Measurements from ENCODE around the gene PDE7B.
"Not testable (repeated sequence)": the region's sequence is repeated elsewhere in the genome, so short reads cannot be mapped to it uniquely, and the experiment has no call there.

The PDE7B gene

DNA sequence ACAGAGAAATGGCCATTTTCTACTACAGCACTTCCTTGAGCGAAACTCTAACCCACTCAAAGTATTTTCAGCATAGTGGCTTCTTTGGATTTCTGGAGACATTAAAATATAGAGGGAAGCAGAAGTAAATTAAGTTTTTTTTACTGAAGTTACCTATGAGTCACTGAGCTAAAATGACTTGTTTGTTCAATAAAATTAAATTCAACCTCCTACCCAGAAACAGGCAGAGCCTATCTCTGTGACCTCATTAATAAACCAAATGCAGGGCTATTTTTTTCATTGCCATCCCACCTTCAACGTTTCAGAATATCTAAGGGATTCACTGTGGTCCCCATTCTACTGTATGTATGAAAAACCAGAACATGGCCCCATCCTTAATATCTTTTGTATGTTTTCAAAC is 265.6 kb downstream of the PDE7B start:
- no peak for DNase-seq

DNA sequence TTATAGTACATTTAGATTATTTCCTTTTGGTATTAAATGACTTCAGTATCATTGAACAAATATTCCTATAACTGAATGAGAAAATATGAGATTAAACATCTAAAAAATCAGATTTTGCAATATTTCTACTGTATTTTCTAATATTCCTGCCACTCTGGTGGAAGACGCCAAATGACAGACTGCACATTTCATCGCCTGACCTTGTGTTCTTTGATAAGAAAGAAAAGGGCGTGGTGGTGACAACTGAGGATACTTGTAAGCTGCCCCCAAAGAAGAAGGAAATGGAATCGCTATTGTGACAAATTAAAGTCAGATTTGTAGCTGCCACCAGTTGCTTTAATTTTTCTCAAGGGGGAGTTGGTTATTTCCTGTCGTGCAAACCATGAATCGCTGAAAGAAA is 267.3 kb downstream of the PDE7B start:
- no peak for DNase-seq

DNA sequence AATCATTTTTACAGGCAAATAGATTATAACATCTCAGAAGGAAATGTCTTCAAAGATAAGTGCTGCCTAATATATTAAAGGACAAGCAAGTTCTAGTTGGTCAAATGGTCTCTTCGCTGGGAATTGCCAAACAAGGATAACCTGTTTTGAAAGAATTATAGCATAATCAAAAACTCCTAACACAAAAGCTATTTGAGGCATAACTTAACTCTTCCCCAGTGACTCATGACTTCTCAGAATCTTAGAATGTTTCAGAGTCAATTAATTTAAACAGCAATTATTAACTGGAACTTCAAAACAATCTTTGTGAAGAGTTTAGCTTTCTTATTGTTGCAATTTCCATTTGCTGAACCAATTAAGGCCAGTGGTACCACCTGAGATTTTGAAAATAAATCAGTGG is 272.0 kb downstream of the PDE7B start:
- DNase-seq: no peak

- DNase-seq: no peak
Observed at GRCh38 chr6:136125585-136125984, 274.1 kb downstream of the PDE7B start.

DNA sequence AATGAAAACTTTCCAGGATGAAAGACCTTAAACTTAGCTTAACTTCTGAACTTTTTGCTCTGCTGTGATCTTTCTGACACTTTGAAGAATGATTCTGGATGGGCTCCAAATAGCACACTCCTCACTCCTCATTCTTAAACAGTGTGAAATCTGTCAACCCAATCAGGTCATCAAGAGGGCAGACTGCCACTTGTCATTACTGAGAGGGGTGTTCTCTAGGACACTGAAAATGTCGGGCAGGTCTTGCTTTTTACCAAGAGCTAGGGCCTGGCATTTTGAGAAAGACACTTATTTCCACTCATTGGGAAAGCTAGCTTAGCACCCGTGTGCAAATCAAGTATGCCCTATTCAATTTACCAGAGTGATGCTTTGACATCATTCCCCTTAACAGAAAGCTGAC is 276.4 kb downstream of the PDE7B start:
- DNase-seq: no peak

- no peak for DNase-seq
Observed at GRCh38 chr6:136129365-136129764, 277.9 kb downstream of the PDE7B start.

GRCh38 chr6:136134268-136134667 is 282.8 kb downstream of the PDE7B start:
- DNase-seq: no peak

- no peak for DNase-seq
Observed at GRCh38 chr6:136134751-136135150, 283.2 kb downstream of the PDE7B start.

- DNase-seq: no peak
Observed at GRCh38 chr6:136136274-136136673, 284.8 kb downstream of the PDE7B start.

DNA sequence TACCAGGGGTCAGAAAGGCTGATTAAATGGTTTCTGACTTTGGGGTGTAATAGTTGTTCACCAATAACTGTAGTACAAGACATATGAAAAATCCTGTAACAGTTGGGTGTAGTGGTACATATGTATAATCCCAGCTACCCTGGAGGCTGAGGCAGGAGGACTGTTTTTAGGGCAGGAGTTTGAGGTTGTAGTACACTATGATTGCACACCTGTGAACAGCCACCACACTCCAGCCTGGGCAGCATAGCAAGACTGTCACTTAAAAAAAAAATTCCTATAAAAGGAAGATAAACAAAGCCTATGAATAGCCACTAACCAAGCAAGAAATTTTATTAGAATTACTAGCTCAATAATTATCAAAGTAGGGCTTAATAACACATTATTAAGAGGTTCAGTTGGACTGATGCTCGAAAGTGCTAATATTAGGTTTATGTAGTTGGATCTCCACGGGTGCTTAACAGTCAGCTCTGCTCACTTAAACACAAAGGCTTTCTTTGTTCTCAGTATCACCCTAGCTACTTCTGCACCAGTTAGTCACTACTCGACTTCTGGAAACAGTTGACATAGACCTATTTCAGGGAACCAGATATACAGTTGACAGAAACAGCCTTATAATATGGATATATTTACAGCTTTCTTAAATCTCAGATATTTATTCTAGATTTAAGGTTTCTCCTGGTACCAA is 285.6 kb downstream of the PDE7B start:
- DNase-seq: no peak

DNA sequence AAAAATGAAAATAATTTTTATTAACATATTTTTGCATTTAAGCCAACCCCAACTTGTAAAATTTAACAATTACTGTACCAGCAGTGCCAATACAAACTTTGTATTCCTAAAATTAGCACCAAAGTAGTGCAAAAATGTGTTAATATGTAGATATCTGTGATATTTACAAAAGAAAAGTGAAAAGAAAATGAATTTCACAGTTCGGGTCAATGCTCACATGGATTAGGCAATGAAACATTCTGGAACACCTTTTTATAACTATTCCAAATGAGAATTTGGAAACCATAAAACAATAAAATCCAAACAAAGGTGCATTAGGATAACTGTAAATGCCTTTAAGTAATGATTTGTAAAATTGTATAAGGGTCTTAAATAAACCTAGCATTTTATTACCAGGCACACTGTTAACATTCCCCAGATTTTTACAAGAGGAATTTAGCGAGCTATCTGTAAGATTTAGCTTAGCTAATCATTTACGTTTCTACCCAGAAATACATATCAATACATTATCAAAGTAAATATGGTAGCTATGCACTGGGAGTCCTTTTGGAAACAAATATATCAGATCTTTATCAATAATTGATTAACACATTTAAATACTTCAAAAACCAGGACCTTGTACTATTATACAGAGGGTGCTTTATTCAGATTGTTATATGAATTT is 286.4 kb downstream of the PDE7B start:
- no peak for DNase-seq

DNA sequence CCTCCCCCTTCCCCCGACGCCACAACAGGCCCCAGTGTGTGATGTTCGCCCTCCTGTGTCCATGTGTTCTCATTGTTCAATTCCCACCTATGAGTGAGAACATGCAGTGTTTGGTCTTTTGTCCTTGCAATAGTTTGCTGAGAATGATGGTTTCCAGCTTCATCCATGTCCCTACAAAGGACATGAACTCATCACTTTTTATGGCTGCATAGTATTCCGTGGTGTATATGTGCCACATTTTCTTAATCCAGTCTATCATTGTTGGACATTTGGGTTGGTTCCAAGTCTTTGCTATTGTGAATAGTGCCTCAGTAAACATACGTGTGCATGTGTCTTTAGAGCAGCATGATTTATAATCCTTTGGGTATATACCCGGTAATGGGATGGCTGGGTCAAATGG is 287.6 kb downstream of the PDE7B start:
- not testable (repeated sequence) for DNase-seq

GRCh38 chr6:136144251-136145023 is 292.9 kb downstream of the PDE7B start:
- no peak for DNase-seq

GRCh38 chr6:136146130-136146529 is 294.6 kb downstream of the PDE7B start:
- DNase-seq: no peak

DNA sequence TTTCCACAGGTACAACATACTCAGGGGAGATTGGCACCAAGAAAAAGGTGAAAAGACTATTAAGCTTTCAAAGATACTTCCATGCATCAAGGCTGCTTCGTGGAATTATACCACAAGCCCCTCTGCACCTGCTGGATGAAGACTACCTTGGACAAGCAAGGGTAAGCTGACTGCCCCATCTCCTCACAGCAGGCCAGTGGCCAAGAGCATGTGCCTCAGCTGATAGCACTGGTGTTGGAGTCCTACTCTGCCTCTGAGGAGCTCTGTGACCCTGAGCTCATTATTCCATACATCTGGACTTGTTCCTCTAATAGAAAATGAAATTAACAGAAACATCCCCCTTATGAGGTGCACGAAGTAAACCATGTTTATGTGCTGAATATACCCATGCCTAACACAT is 295.8 kb downstream of the PDE7B start:
- DNase-seq: no peak

- DNase-seq: no peak
Observed at GRCh38 chr6:136148051-136148450, 296.6 kb downstream of the PDE7B start.

DNA sequence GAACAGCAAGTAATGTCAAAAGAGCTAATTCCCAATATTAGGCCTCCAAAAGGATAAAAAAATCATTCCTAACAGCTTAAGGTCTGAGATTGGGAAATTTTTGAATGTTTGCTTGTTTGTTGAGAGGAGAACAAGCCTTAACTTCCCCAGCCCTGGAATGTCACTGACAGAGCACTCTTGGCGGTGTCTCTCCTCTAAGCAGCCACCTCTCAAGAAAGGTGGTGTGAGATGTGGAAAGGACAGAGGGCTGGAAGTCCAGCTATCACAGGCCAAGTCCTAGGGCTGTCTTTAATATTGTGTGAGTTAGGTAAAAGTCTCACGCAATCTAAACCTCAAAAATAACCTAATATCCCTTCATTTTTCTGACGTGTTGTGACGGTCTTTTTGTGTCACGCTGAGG is 297.0 kb downstream of the PDE7B start:
- DNase-seq: no peak

- DNase-seq: no peak
Observed at GRCh38 chr6:136149311-136149710, 297.8 kb downstream of the PDE7B start.

GRCh38 chr6:136150961-136151360 is 299.5 kb downstream of the PDE7B start:
- no peak for DNase-seq

DNA sequence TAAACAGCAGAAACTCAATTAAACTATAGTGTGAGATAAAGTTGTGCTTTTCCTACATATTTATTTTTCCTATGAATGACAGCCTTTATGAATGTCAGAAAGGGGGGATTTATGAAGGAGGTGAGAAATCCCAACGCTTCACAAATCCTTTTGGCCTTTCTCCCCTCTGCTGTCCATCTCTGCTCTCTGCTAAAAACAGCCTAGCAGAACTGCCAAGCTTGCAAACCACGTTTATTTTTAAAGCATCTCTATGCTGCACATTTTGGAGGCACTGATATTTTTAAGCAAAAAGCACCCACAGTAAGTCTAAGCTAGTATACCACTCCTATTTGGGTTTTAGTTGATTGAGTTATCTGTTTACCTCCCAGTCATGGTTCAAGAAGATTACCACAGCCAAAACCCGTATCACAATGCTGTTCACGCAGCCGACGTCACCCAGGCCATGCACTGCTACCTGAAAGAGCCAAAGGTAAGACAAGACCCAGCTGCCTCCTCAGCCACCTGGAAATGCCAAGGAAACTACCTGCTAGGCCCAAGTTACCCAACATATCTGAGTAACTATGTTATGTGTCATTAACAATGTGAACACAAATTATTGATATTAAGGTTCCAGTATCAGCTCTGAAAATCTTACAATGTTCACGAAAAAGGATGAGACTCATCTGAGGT is 302.3 kb downstream of the PDE7B start:
- no peak for DNase-seq

DNA sequence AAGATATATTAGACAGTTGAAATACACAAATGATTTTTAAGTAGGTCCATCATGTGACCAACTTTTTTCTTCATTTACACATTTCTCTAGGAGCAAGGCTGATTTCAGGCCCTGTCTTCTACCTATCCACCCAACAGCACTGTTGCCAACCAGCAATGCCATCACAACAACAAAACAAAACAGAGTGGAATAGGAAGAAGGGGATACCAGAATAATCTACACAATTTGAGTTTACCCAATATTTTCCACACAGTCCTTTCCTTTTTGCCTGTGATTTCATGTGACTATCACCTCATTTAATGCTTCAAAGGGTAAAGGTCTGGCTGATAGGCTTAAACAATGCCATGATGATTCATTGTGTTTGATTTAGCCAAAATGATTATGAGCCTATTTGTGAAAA is 303.7 kb downstream of the PDE7B start:
- no peak for DNase-seq

GRCh38 chr6:136157743-136158142 is 306.2 kb downstream of the PDE7B start:
- DNase-seq: no peak

DNA sequence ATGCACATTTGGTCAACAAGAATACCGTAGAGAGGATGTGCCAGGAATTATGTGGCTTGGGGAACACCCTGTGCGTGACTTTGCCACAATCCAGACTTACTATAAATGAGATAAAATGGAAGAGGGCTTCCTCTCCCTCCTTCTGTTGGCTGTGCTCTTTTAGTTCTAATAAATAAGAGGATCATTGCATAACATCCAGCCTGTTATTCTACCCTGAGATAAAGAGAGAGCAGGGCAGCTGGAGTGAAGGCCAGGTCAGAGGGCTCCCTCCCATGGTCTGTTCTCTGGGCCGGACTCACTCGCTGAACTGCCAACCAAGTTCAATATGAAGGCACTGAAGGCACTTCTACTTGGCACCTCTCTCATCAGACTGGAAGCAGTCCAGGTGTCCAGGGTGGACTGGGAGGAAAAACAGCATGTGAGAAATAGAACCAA is 306.9 kb downstream of the PDE7B start:
- DNase-seq: no peak

GRCh38 chr6:136158971-136159370 is 307.5 kb downstream of the PDE7B start:
- DNase-seq: no peak

All from CD4-positive, alpha-beta T cell treated with Interferon gamma for 1 hour (primary cell).